HEK293 (cell line): Measurements from ENCODE around the gene KANK4.
A peak's percentile ranks its signal among the peaks of the same experiment; 100 is the strongest.

Source experiments
- ATF2 ChIP-seq: fragments of 450-650 bp; formaldehyde crosslinking; IDR thresholded peaks from 2 replicates; pipeline ENCODE4 v1.5.1; 2016; ENCODE audit warnings: missing biosample characterization, missing genetic modification characterization, low read depth
- EGR2 ChIP-seq: fragments of 450-650 bp; formaldehyde crosslinking; IDR thresholded peaks from 2 replicates; pipeline ENCODE4 v1.5.1; 2016; ENCODE audit warnings: low read depth, missing biosample characterization, missing genetic modification characterization
- GFI1B ChIP-seq: fragments of 450-650 bp; formaldehyde crosslinking; IDR thresholded peaks from 2 replicates; pipeline ENCODE4 v1.5.1; 2016; ENCODE audit warnings: missing biosample characterization, missing genetic modification characterization
- HOXD13 ChIP-seq: sonication (generic); formaldehyde crosslinking; IDR thresholded peaks from 2 replicates; pipeline ENCODE4 v1.8.0; 2022; ENCODE audit warnings: missing genetic modification reagents, borderline replicate concordance
- KLF16 ChIP-seq: fragments of 450-650 bp; formaldehyde crosslinking; IDR thresholded peaks from 2 replicates; pipeline ENCODE4 v1.5.1; 2017; ENCODE audit warnings: missing biosample characterization, missing genetic modification characterization
- MEIS1 ChIP-seq: sonication (generic); formaldehyde crosslinking; IDR thresholded peaks from 2 replicates; pipeline ENCODE4 v1.8.1; 2022; ENCODE audit warnings: missing genetic modification reagents, mild to moderate bottlenecking, borderline replicate concordance
- PRDM10 ChIP-seq: fragments of 450-650 bp; formaldehyde crosslinking; IDR thresholded peaks from 2 replicates; pipeline ENCODE4 v1.5.1; 2016; ENCODE audit warnings: missing biosample characterization, missing genetic modification characterization
- SCRT2 ChIP-seq: fragments of 450-650 bp; formaldehyde crosslinking; IDR thresholded peaks from 2 replicates; pipeline ENCODE4 v1.5.1; 2016; ENCODE audit warnings: missing biosample characterization, missing genetic modification characterization
- SP2 ChIP-seq: fragments of 450-650 bp; formaldehyde crosslinking; IDR thresholded peaks from 2 replicates; pipeline ENCODE4 v1.5.1; 2016; ENCODE audit warnings: missing biosample characterization, missing genetic modification characterization
- SP3 ChIP-seq: fragments of 450-650 bp; formaldehyde crosslinking; IDR thresholded peaks from 2 replicates; pipeline ENCODE4 v1.5.1; 2016; ENCODE audit warnings: missing biosample characterization, missing genetic modification characterization
- ZNF16 ChIP-seq: fragments of 450-650 bp; formaldehyde crosslinking; IDR thresholded peaks from 2 replicates; pipeline ENCODE4 v1.5.1; 2016; ENCODE audit warnings: low read depth, missing biosample characterization, missing genetic modification characterization
- ZNF19 ChIP-seq: fragments of 450-650 bp; formaldehyde crosslinking; IDR thresholded peaks from 2 replicates; pipeline ENCODE4; 2016; ENCODE audit warnings: missing biosample characterization, missing genetic modification characterization, low read depth
- ZNF23 ChIP-seq: fragments of 450-650 bp; formaldehyde crosslinking; IDR thresholded peaks from 2 replicates; pipeline ENCODE4 v1.5.1; 2016; ENCODE audit warnings: missing biosample characterization, missing genetic modification characterization, borderline replicate concordance
- ZNF239 ChIP-seq: fragments of 450-650 bp; formaldehyde crosslinking; IDR thresholded peaks from 2 replicates; pipeline ENCODE4 v1.5.1; 2016; ENCODE audit warnings: missing biosample characterization, missing genetic modification characterization
- ZNF350 ChIP-seq: fragments of 450-650 bp; formaldehyde crosslinking; IDR thresholded peaks from 2 replicates; pipeline ENCODE4 v1.5.0; 2017; ENCODE audit warnings: missing biosample characterization, mild to moderate bottlenecking, missing genetic modification characterization
- ZNF423 ChIP-seq: fragments of 450-650 bp; formaldehyde crosslinking; IDR thresholded peaks from 2 replicates; pipeline ENCODE4 v1.5.1; 2016; ENCODE audit warnings: missing biosample characterization, missing genetic modification characterization
- ZNF473 ChIP-seq: fragments of 450-650 bp; formaldehyde crosslinking; IDR thresholded peaks from 2 replicates; pipeline ENCODE4 v1.5.1; 2017; ENCODE audit warnings: missing biosample characterization, missing genetic modification characterization
- ZNF514 ChIP-seq: fragments of 450-650 bp; formaldehyde crosslinking; IDR thresholded peaks from 2 replicates; pipeline ENCODE4 v1.5.1; 2016; ENCODE audit warnings: missing biosample characterization, missing genetic modification characterization
- ZNF518A ChIP-seq: fragments of 450-650 bp; formaldehyde crosslinking; conservative IDR thresholded peaks from 2 replicates; pipeline ENCODE4 v1.5.1; 2016; ENCODE audit warnings: low read depth, missing biosample characterization, missing genetic modification characterization
- ZNF529 ChIP-seq: fragments of 450-650 bp; formaldehyde crosslinking; IDR thresholded peaks from 2 replicates; pipeline ENCODE4 v1.5.1; 2017; ENCODE audit warnings: missing genetic modification characterization, missing biosample characterization; ENCODE audit not compliant: insufficient replicate concordance
- ZNF544 ChIP-seq: fragments of 450-650 bp; formaldehyde crosslinking; IDR thresholded peaks from 2 replicates; pipeline ENCODE4 v1.5.0; 2017; ENCODE audit warnings: missing biosample characterization, missing genetic modification characterization
- ZNF692 ChIP-seq: fragments of 450-650 bp; formaldehyde crosslinking; IDR thresholded peaks from 2 replicates; pipeline ENCODE4 v1.5.1; 2016; ENCODE audit warnings: missing biosample characterization, missing genetic modification characterization
- ZNF777 ChIP-seq: fragments of 450-650 bp; formaldehyde crosslinking; IDR thresholded peaks from 2 replicates; pipeline ENCODE4 v1.5.1; 2017; ENCODE audit warnings: missing biosample characterization, missing genetic modification characterization, borderline replicate concordance
- ZNF792 ChIP-seq: fragments of 450-650 bp; formaldehyde crosslinking; IDR thresholded peaks from 2 replicates; pipeline ENCODE4 v1.5.1; 2016; ENCODE audit warnings: missing biosample characterization, missing genetic modification characterization
- ZNF830 ChIP-seq: fragments of 450-650 bp; IDR thresholded peaks from 2 replicates; pipeline ENCODE4 v1.5.0; 2018; ENCODE audit warnings: missing biosample characterization, missing genetic modification characterization, low read depth, mild to moderate bottlenecking, moderate library complexity
- ZSCAN4 ChIP-seq: fragments of 450-650 bp; formaldehyde crosslinking; IDR thresholded peaks from 2 replicates; pipeline ENCODE4 v1.5.1; 2017; ENCODE audit warnings: missing biosample characterization, missing genetic modification characterization
- ZXDB ChIP-seq: fragments of 450-650 bp; formaldehyde crosslinking; IDR thresholded peaks from 2 replicates; pipeline ENCODE4 v1.5.1; 2016; ENCODE audit warnings: missing biosample characterization, missing genetic modification characterization

The KANK4 gene

GRCh38 chr1:62356257-62356835 lies 37.1 kb upstream of the KANK4 start (continued):
- TF ChIP-seq KLF16 (tag by site-specific recombination): no peak
- TF ChIP-seq GFI1B (tag by site-specific recombination): peak; percentile 73; the same call in 1 of the 2 replicates
- no peak for TF ChIP-seq ATF2 (tag by site-specific recombination)
- TF ChIP-seq ZNF23: no peak
- TF ChIP-seq MEIS1 (CRISPR knock-in tag): no peak
- peak; percentile 63 for TF ChIP-seq ZXDB (tag by site-specific recombination)
- no peak for TF ChIP-seq SCRT2
- TF ChIP-seq ZNF692: 0 out of 2 replicates have a peak, but pooled peaks have one; percentile 22
- no peak for TF ChIP-seq ZNF473
- TF ChIP-seq ZNF19: no peak
- TF ChIP-seq SP2 (tag by site-specific recombination): no peak
- TF ChIP-seq ZNF514 (tag by site-specific recombination): peak; percentile 66; the same call in 1 of the 2 replicates
- no peak for TF ChIP-seq ZNF792 (tag by site-specific recombination)
- no peak for TF ChIP-seq PRDM10
- TF ChIP-seq ZNF830 (tag by site-specific recombination): no peak
- TF ChIP-seq ZNF777 (tag by site-specific recombination): no peak
- no peak for TF ChIP-seq SP3 (tag by site-specific recombination)
- TF ChIP-seq ZNF518A (tag by site-specific recombination): peak; percentile 92
- TF ChIP-seq ZNF529: no peak
- no peak for TF ChIP-seq ZNF239 (tag by site-specific recombination)
- TF ChIP-seq EGR2 (tag by site-specific recombination): no peak
- TF ChIP-seq ZNF16: no peak
- no peak for TF ChIP-seq HOXD13 (CRISPR knock-in tag)
- TF ChIP-seq ZSCAN4 (tag by site-specific recombination): no peak
- no peak for TF ChIP-seq ZNF350 (tag by site-specific recombination)
- no peak for TF ChIP-seq ZNF544 (tag by site-specific recombination)
- TF ChIP-seq ZNF423 (tag by site-specific recombination): no peak
